ENCODE results near the gene TRIM15. TPM values are rescaled to one million over a fixed set of nuclear protein-coding genes. Genes with fewer than 3 reads are reported as not detected.
"Not testable (repeated sequence)": the region's sequence is repeated elsewhere in the genome, so short reads cannot be mapped to it uniquely, and the experiment has no call there.

The TRIM15 gene
- under 1 TPM; 0.84 to 0.95 TPM for total RNA-seq

GRCh38 chr6:30163090-30163917 lies at the start of gene TRIM15:
TRIM15 (plus strand) TSS chr6:30163546; CDS start chr6:30163685, 139 bp downstream.
- Mint-ChIP-seq H3K4me1 (ENCODE audit: low read depth) (peaks cover 62% of the 10 kb centered on the region), H3K27me3 (ENCODE audit: low read depth) (peaks cover 42% of the 10 kb centered on the region), H3K9me3 (no peaks in the 10 kb centered on the region), H3K36me3 (ENCODE audit: insufficient read depth in 2 of 2) (no peaks in the 10 kb centered on the region), H3K4me3 (peak within 1 kb of the TSS; percentile 52 to 69), H3K27ac (no peak within 1 kb of the TSS)
- DNase-seq: peak; percentile 77 to 78
- ATAC-seq (replicated peaks in 1 of 2): peak; percentile 67 to 70

- Mint-ChIP-seq H3K27ac (no peak overlapping the region), H3K4me1 (ENCODE audit: low read depth) (peaks cover 15% of the 10 kb centered on the region), H3K27me3 (ENCODE audit: low read depth) (peaks cover 40% of the 10 kb centered on the region), H3K4me3 (no peak overlapping the region), H3K36me3 (ENCODE audit: insufficient read depth in 2 of 2) (no peaks in the 10 kb centered on the region), H3K9me3 (no peaks in the 10 kb centered on the region)
- DNase-seq: no peak
- ATAC-seq (replicated peaks in 1 of 2): no peak
Observed at GRCh38 chr6:30113841-30114240, 49.5 kb upstream of the TRIM15 start.

- Mint-ChIP-seq H3K36me3 (ENCODE audit: insufficient read depth in 2 of 2) (no peaks in the 10 kb centered on the region), H3K4me3 (no peak overlapping the region), H3K27ac (no peak overlapping the region), H3K27me3 (ENCODE audit: low read depth) (peaks cover 20% of the 10 kb centered on the region), H3K9me3 (no peaks in the 10 kb centered on the region), H3K4me1 (ENCODE audit: low read depth) (peaks cover 15% of the 10 kb centered on the region)
- no peak for ATAC-seq (replicated peaks in 1 of 2)
- no peak for DNase-seq
Observed at GRCh38 chr6:30116724-30117123, 46.6 kb upstream of the TRIM15 start.

DNA sequence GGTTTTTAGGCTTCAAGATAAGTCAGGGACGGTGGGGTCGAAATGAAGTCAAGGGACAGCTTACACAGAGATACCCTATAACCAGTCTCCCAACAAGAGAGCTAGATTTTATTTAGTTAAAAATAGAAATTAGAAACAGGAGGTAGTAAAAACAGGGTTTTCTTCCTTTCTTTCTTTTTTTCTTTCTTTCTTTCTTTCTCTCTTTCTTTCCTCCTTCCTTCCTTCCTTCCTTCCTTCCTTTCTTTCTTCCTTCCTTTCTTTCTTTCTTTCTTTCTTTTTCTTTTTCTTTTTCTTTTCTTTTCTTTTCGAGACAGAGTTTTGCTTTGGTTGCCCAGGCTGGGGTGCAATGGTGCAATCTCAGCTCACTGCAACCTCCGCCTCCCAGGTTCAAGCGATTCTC lies 44.7 kb upstream of the TRIM15 start:
- not testable (repeated sequence) for H3K27me3 Mint-ChIP-seq (ENCODE audit: low read depth); ATAC-seq (replicated peaks in 1 of 2); H3K4me1 Mint-ChIP-seq (ENCODE audit: low read depth); H3K4me3 Mint-ChIP-seq; H3K9me3 Mint-ChIP-seq; H3K27ac Mint-ChIP-seq; H3K36me3 Mint-ChIP-seq (ENCODE audit: insufficient read depth in 2 of 2); DNase-seq

- H3K27me3 Mint-ChIP-seq (ENCODE audit: low read depth): peaks cover 17% of the 10 kb centered on the region
- ATAC-seq (replicated peaks in 1 of 2) (no peak), DNase-seq (no peak)
- no peaks in the 10 kb centered on the region for H3K4me1 Mint-ChIP-seq (ENCODE audit: low read depth)
- no peaks in the 10 kb centered on the region for H3K36me3 Mint-ChIP-seq (ENCODE audit: insufficient read depth in 2 of 2)
- H3K9me3 Mint-ChIP-seq: no peaks in the 10 kb centered on the region
- no peak overlapping the region for H3K27ac Mint-ChIP-seq
- no peak overlapping the region for H3K4me3 Mint-ChIP-seq
Observed at GRCh38 chr6:30121446-30122366, 41.6 kb upstream of the TRIM15 start.

- no peak overlapping the region for H3K27ac Mint-ChIP-seq
- H3K9me3 Mint-ChIP-seq: no peaks in the 10 kb centered on the region
- H3K4me3 Mint-ChIP-seq: no peak overlapping the region
- ATAC-seq (replicated peaks in 1 of 2): no peak
- H3K4me1 Mint-ChIP-seq (ENCODE audit: low read depth): no peaks in the 10 kb centered on the region
- DNase-seq: no peak
- peaks cover 25% of the 10 kb centered on the region for H3K27me3 Mint-ChIP-seq (ENCODE audit: low read depth)
- no peaks in the 10 kb centered on the region for H3K36me3 Mint-ChIP-seq (ENCODE audit: insufficient read depth in 2 of 2)
Observed at GRCh38 chr6:30122515-30122914, 40.8 kb upstream of the TRIM15 start.

DNA sequence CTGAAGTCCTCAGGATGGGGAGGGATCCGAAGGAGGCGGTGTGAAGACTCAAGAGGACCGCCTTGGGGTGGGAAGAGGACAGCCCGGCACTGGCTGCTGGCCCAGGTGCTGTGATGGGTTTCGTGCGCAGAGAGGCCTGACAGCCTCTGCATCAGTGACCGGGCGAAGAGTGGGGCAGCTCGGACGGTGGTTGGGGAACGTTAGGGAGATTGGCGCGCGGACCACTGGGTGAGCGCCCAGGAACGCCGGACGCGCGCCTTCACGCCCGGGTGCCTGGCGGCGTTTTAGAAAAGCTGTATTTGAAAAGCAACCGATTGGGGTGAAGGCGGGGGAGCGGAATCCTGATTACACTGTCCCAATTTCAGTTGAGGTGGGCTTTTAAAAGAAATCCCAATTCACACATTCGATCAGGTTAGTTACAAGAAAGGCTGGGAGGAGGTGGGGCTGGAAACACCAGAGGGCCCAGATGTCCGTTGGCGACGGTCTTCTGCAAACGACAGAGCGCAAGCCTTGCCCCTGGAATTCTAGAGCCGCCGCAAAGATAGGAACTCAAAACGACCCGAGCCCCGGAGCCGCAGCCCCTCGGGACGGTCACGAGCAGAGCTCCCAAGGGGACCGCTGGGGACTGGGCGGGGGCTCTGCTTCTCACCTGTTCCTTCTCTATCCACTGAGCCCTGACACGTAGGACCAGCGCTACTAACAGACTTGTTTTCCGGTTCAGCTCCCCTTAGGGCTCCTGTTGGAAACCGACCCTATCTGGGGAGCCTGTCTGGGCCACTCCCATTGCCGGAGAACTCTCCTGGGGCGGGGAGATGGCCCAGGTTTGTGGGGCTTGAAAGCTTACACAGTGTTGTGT lies 35.9 kb upstream of the TRIM15 start:
- Mint-ChIP-seq H3K4me1 (ENCODE audit: low read depth) (peaks cover 33% of the 10 kb centered on the region), H3K4me3 (peak overlapping the region in 1 of 2 donors; percentile 53), H3K27me3 (ENCODE audit: low read depth) (peaks cover 71% of the 10 kb centered on the region), H3K27ac (no peak overlapping the region), H3K36me3 (ENCODE audit: insufficient read depth in 2 of 2) (no peaks in the 10 kb centered on the region), H3K9me3 (no peaks in the 10 kb centered on the region)
- ATAC-seq (replicated peaks in 1 of 2) (no peak), DNase-seq (no peak)

DNA sequence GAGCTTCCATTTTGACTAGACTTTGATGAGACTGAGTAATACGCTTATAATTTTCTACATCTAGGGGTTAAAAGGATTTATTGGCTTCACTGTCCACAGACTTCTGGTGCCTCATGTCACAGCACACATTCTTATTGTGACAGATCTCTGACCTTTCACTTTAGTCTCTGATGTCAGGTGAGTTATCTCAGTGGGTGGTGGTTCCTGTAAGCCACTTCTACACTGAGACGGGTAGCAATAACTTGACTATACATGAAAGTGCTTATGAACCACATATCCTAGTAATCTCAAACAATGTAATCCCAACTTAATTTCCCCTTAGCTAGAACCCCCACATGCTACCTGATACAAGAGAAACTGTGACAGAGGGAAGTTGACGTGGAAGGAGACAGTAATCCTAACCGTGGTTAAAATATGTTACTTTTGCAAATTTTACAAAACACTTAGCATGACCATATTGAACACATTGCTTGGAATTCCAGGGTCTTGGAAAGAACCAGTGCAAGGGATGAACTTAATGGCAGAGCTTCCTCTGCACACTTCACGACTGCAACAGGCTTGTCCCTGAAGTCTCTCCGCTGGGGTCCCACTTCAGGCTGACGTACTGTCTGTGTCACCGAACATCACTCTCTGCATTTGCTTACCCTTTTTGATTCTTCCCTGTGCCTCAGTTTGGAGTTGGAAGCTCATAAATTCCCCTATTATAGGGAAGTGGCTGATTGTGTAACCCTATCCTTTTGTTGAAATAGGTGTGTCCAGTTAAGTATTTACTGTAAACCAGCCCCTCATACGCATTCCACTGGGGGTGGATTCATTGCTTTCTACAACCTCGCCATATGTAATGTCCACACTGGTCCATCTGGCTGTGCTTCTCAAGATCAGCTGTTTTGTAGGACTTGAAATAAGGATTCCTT lies 33.8 kb upstream of the TRIM15 start:
- peak; percentile 81 to 88 for ATAC-seq (replicated peaks in 1 of 2)
- peak overlapping the region in 1 of 2 donors; percentile 26 for H3K4me3 Mint-ChIP-seq

GRCh38 chr6:30130179-30130679 lies 33.1 kb upstream of the TRIM15 start:
- no peak overlapping the region for H3K4me3 Mint-ChIP-seq
- no peaks in the 10 kb centered on the region for H3K9me3 Mint-ChIP-seq
- H3K4me1 Mint-ChIP-seq (ENCODE audit: low read depth): peaks cover 33% of the 10 kb centered on the region
- DNase-seq (no peak), ATAC-seq (replicated peaks in 1 of 2) (no peak)
- H3K36me3 Mint-ChIP-seq (ENCODE audit: insufficient read depth in 2 of 2): no peaks in the 10 kb centered on the region
- no peak overlapping the region for H3K27ac Mint-ChIP-seq
- peaks cover 84% of the 10 kb centered on the region for H3K27me3 Mint-ChIP-seq (ENCODE audit: low read depth)

More for the DNA sequence above, 33.8 kb upstream of the TRIM15 start:
- H3K9me3 Mint-ChIP-seq: no peaks in the 10 kb centered on the region
- H3K36me3 Mint-ChIP-seq (ENCODE audit: insufficient read depth in 2 of 2): no peaks in the 10 kb centered on the region
- H3K27me3 Mint-ChIP-seq (ENCODE audit: low read depth): peaks cover 83% of the 10 kb centered on the region
- no peak overlapping the region for H3K27ac Mint-ChIP-seq
- peaks cover 33% of the 10 kb centered on the region for H3K4me1 Mint-ChIP-seq (ENCODE audit: low read depth)
- peak in 1 of 2 donors; percentile 15 for DNase-seq

GRCh38 chr6:30130887-30131862 lies 32.2 kb upstream of the TRIM15 start:
- H3K4me1 Mint-ChIP-seq (ENCODE audit: low read depth): peaks cover 38% of the 10 kb centered on the region
- ATAC-seq (replicated peaks in 1 of 2): peak; percentile 78 to 79
- no peaks in the 10 kb centered on the region for H3K9me3 Mint-ChIP-seq
- no peaks in the 10 kb centered on the region for H3K36me3 Mint-ChIP-seq (ENCODE audit: insufficient read depth in 2 of 2)
- H3K27ac Mint-ChIP-seq: peak overlapping the region; percentile 35
- peak; percentile 65 to 70 for DNase-seq
- peaks cover 74% of the 10 kb centered on the region for H3K27me3 Mint-ChIP-seq (ENCODE audit: low read depth)
- H3K4me3 Mint-ChIP-seq: peak overlapping the region in 1 of 2 donors; percentile 58

- Mint-ChIP-seq H3K4me3 (no peak overlapping the region), H3K27me3 (ENCODE audit: low read depth) (peaks cover 67% of the 10 kb centered on the region), H3K27ac (no peak overlapping the region), H3K9me3 (no peaks in the 10 kb centered on the region), H3K4me1 (ENCODE audit: low read depth) (peaks cover 41% of the 10 kb centered on the region), H3K36me3 (ENCODE audit: insufficient read depth in 2 of 2) (no peaks in the 10 kb centered on the region)
- DNase-seq (no peak), ATAC-seq (replicated peaks in 1 of 2) (no peak)
Observed at GRCh38 chr6:30131947-30132497, 31.3 kb upstream of the TRIM15 start.
